IMR-90 (cell line): ENCODE data around the gene SPPL3. TPM values are rescaled to one million over a fixed set of nuclear protein-coding genes. Genes with fewer than 3 reads are reported as not detected.

Experiments
- ATAC-seq: fragments of 200-7000 bp; cut with Tn5 transposase; 2 replicates; pipeline ENCODE4 v1.9.1; 2020; ENCODE audit warnings: low read depth, mild to moderate bottlenecking, moderate library complexity
- BruUV-seq: library from RNA; stranded (reverse); fragments of 400-500 nt; replicated peaks from 2 replicates; lab custom pipeline; 2021; lab: Mats Ljungman, UMichigan
- CTCF ChIA-PET: fragments of 300-600 bp; formaldehyde crosslinking; extraction: SDS; loops from one replicate; lab custom pipeline; 2021; ENCODE audit warnings: antibody characterized with exemption; lab: Yijun Ruan, JAX
- POLR2A ChIA-PET: fragments of 300-600 bp; sonication (Branson Sonifier 250); formaldehyde crosslinking; loops from one replicate; lab custom pipeline; 2022; ENCODE audit warnings: antibody characterized with exemption; ENCODE audit not compliant: unreplicated experiment; lab: Charles Lee
- DNase-seq: peaks from one replicate; pipeline ENCODE4 v3.0.0; 2013
- H2AFZ ChIP-seq: replicated peaks from 2 replicates; pipeline ENCODE3; 2013; ENCODE audit warnings: low read length, mild to moderate bottlenecking; ENCODE audit not compliant: poor library complexity
- H2AK5ac ChIP-seq: 2 replicates; pipeline ENCODE4 v1.6.1; 2013; ENCODE audit warnings: low read depth, low read length, inconsistent platforms
- H2AK9ac ChIP-seq: replicated peaks from 2 replicates; pipeline ENCODE3; 2013; ENCODE audit warnings: mild to moderate bottlenecking, low read depth, low read length, moderate library complexity; ENCODE audit not compliant: poor library complexity
- H2BK120ac ChIP-seq: 2 replicates; pipeline ENCODE4 v1.6.1; 2013; ENCODE audit warnings: low read depth, low read length, inconsistent platforms
- H2BK15ac ChIP-seq: 3 replicates; pipeline ENCODE4 v1.6.1; 2013; ENCODE audit warnings: low read depth, low read length, inconsistent platforms
- H2BK20ac ChIP-seq: 2 replicates; pipeline ENCODE4 v1.6.1; 2013; ENCODE audit warnings: low read depth, mild to moderate bottlenecking, inconsistent platforms, low read length, moderate library complexity
- H2BK5ac ChIP-seq: 2 replicates; pipeline ENCODE4 v1.6.1; 2013; ENCODE audit warnings: mild to moderate bottlenecking, low read depth, low read length, inconsistent platforms; ENCODE audit not compliant: poor library complexity, severe bottlenecking
- H3K14ac ChIP-seq: replicated peaks from 2 replicates; pipeline ENCODE4 v1.6.1; 2013; ENCODE audit warnings: low read depth, low read length, inconsistent platforms
- H3K18ac ChIP-seq: 2 replicates; pipeline ENCODE4 v1.6.1; 2013; ENCODE audit warnings: low read depth, low read length, control low read depth
- H3K23ac ChIP-seq: 2 replicates; pipeline ENCODE4 v1.6.1; 2013; ENCODE audit warnings: low read depth, low read length, inconsistent platforms
- H3K27ac ChIP-seq: 2 replicates; pipeline ENCODE4 v1.5.1; 2013; ENCODE audit warnings: mild to moderate bottlenecking, control low read depth, low read length; ENCODE audit not compliant: insufficient read depth
- H3K27me3 ChIP-seq: 2 replicates; pipeline ENCODE4 v1.6.1; 2013; ENCODE audit warnings: low read length; ENCODE audit not compliant: control insufficient read depth, insufficient read depth
- H3K36me3 ChIP-seq: 2 replicates; pipeline ENCODE4 v1.6.1; 2013; ENCODE audit warnings: low read length, mixed read lengths; ENCODE audit not compliant: control insufficient read depth, insufficient read depth
- H3K4ac ChIP-seq: 2 replicates; pipeline ENCODE4 v1.6.1; 2013; ENCODE audit warnings: low read depth, low read length, inconsistent platforms
- H3K4me1 ChIP-seq: 2 replicates; pipeline ENCODE4 v1.6.1; 2013; ENCODE audit warnings: low read length, mixed read lengths; ENCODE audit not compliant: control insufficient read depth, insufficient read depth
- H3K4me2 ChIP-seq: 2 replicates; pipeline ENCODE4 v1.6.1; 2013; ENCODE audit warnings: low read depth, mild to moderate bottlenecking, control low read depth, low read length, moderate library complexity
- H3K4me3 ChIP-seq: 2 replicates; pipeline ENCODE4 v1.5.1; 2013; ENCODE audit warnings: low read depth, mild to moderate bottlenecking, control low read depth, low read length, moderate library complexity; ENCODE audit not compliant: insufficient read depth
- H3K56ac ChIP-seq: 2 replicates; pipeline ENCODE4 v1.6.1; 2013; ENCODE audit warnings: low read length, inconsistent platforms; ENCODE audit not compliant: insufficient read depth; ENCODE audit errors: extremely low read depth
- H3K79me1 ChIP-seq, 2 experiments: 2 replicates each; pipeline ENCODE4 v1.6.1; 2013; ENCODE audit warnings: low read length in 2 of 2, inconsistent platforms in 1 of 2, low read depth in 1 of 2
- H3K9ac ChIP-seq: 2 replicates; pipeline ENCODE4 v1.6.1; 2013; ENCODE audit warnings: low read depth, low read length, control low read depth
- H3K9me1 ChIP-seq: 2 replicates; pipeline ENCODE4 v1.6.1; 2013; ENCODE audit warnings: low read length, inconsistent platforms; ENCODE audit not compliant: insufficient read depth
- H3K9me3 ChIP-seq: 2 replicates; pipeline ENCODE4 v1.6.1; 2013; ENCODE audit warnings: low read length; ENCODE audit not compliant: control insufficient read depth, insufficient read depth
- H4K20me1 ChIP-seq: 2 replicates; pipeline ENCODE4 v1.6.1; 2013; ENCODE audit warnings: low read length, inconsistent platforms; ENCODE audit not compliant: insufficient read depth
- H4K5ac ChIP-seq: 2 replicates; pipeline ENCODE4 v1.6.1; 2013; ENCODE audit warnings: mild to moderate bottlenecking, low read depth, low read length, control low read depth
- H4K8ac ChIP-seq, 2 experiments: 2 replicates each; pipeline ENCODE4 v1.6.1; 2013; ENCODE audit warnings: low read depth in 2 of 2, low read length in 2 of 2, control low read depth in 1 of 2, inconsistent platforms in 1 of 2
- H4K91ac ChIP-seq: 2 replicates; pipeline ENCODE4 v1.6.1; 2013; ENCODE audit warnings: low read depth, low read length, inconsistent platforms; ENCODE audit not compliant: insufficient read depth
- BHLHE40 ChIP-seq: fragments of 150-350 bp; IDR thresholded peaks from 2 replicates; pipeline ENCODE4 v1.6.1; 2016; ENCODE audit warnings: mild to moderate bottlenecking, low read depth, low read length
- CHD1 ChIP-seq: IDR thresholded peaks from 2 replicates; pipeline ENCODE4 v1.6.1; 2012; ENCODE audit warnings: low read depth, low read length, improper control_type of control experiment
- FOS ChIP-seq: fragments of 150-350 bp; IDR thresholded peaks from 2 replicates; pipeline ENCODE4 v1.6.1; 2016; ENCODE audit warnings: low read depth, low read length
- MAZ ChIP-seq: IDR thresholded peaks from 2 replicates; pipeline ENCODE4 v1.6.1; 2012; ENCODE audit warnings: low read depth, mild to moderate bottlenecking, low read length, improper control_type of control experiment, moderate library complexity, borderline replicate concordance
- MXI1 ChIP-seq: IDR thresholded peaks from 2 replicates; pipeline ENCODE4 v1.6.1; 2012; ENCODE audit warnings: low read depth, mild to moderate bottlenecking, low read length, moderate library complexity, borderline replicate concordance
- NFE2L2 ChIP-seq: fragments of 150-350 bp; IDR thresholded peaks from 2 replicates; pipeline ENCODE4 v1.6.1; 2016; ENCODE audit warnings: low read depth, mild to moderate bottlenecking, low read length
- POLR2A ChIP-seq: IDR thresholded peaks from 2 replicates; pipeline ENCODE4 v1.6.1; 2012; ENCODE audit warnings: mild to moderate bottlenecking, low read depth, low read length
- RAD21 ChIP-seq: IDR thresholded peaks from 2 replicates; pipeline ENCODE4 v1.6.1; 2012; ENCODE audit warnings: low read length, improper control_type of control experiment
- RFX5 ChIP-seq: IDR thresholded peaks from 2 replicates; pipeline ENCODE4 v1.8.0; 2012; ENCODE audit warnings: low read depth, mild to moderate bottlenecking, low read length, moderate library complexity
- USF2 ChIP-seq: fragments of 150-350 bp; IDR thresholded peaks from 2 replicates; pipeline ENCODE4 v1.6.1; 2017; ENCODE audit warnings: mild to moderate bottlenecking, antibody characterized with exemption, low read length, low read depth
- WGBS, 2 experiments: methylation state at CpG; one replicate each; pipeline versions ENCODE4 v1.1.5 to v1.1.7; 2013; ENCODE audit warnings: missing lambda C conversion rate in 2 of 2; ENCODE audit not compliant: insufficient read length in 1 of 2; ENCODE audit errors: extremely low coverage in 2 of 2; 5-methylcytosine and 5-hydroxymethylcytosine counted together
- dilution Hi-C: fragments of 300-500 bp; cut with HindIII; formaldehyde crosslinking; loops from one replicate; pipeline ENCODE4 v1.14.3; 2018; ENCODE audit warnings: low sequenced_read_pairs; ENCODE audit not compliant: unreplicated experiment
- in situ Hi-C: fragments of 300-500 bp; cut with MboI; formaldehyde crosslinking; loops from 3 replicates; pipeline ENCODE4 v1.14.3; 2019; ENCODE audit warnings: low sequenced_read_pairs, inconsistent platforms, mixed read lengths
- intact Hi-C: fragments of 100-400 bp; cut with micrococcal nuclease; formaldehyde crosslinking; loops from 2 replicates; pipeline ENCODE4 v1.10.0; 2022
- polyA plus RNA-seq, 3 experiments: library from polyadenylated mRNA; depleted of rRNA; stranded (reverse); fragments of >200 nt; gene quantifications; 2 replicates each; pipeline ENCODE4 v1.2.3, GENCODE V29; 2012; ENCODE audit warnings: low replicate concordance in 1 of 3
- total RNA-seq: library from RNA; depleted of rRNA; stranded (reverse); fragments of >200 nt; gene quantifications from 2 replicates; pipeline ENCODE4 v1.2.3, GENCODE V29; 2012

SPPL3 gene
- total and polyA plus RNA-seq, 2 of the 4 experiments (the other 2 are of a cell fraction): 1.6 to 18.0 TPM

- Histone ChIP-seq H3K4ac (no peak overlapping the region), H3K9ac (no peak overlapping the region), H4K5ac (no peak overlapping the region), H2BK15ac (no peak overlapping the region), H3K23ac (no peak overlapping the region), H2BK5ac (no peak overlapping the region), H3K79me1 (peaks cover 19 to 49% of the 10 kb centered on the region in 2 experiments), H2BK120ac (no peak overlapping the region), H2AFZ (no peak overlapping the region), H3K14ac (no peak overlapping the region), H3K27ac (no peak overlapping the region), H3K36me3 (no peaks in the 10 kb centered on the region), H3K4me3 (no peak overlapping the region), H4K8ac (no peak overlapping the region), H3K27me3 (no peaks in the 10 kb centered on the region), H3K9me1 (peaks cover 9% of the 10 kb centered on the region), H2BK20ac (no peak overlapping the region), H3K56ac (no peak overlapping the region), H2AK9ac (no peak overlapping the region), H3K9me3 (no peaks in the 10 kb centered on the region), H3K4me1 (peaks cover 6% of the 10 kb centered on the region), H2AK5ac (no peak overlapping the region), H4K20me1 (peaks cover 40% of the 10 kb centered on the region), H3K18ac (no peak overlapping the region), H3K4me2 (no peak overlapping the region), H4K91ac (no peak overlapping the region)
- no peak for TF ChIP-seq POLR2A
- no peak for TF ChIP-seq BHLHE40
- TF ChIP-seq CHD1: no peak
- no peak for TF ChIP-seq RAD21
- no peak for TF ChIP-seq USF2
- no peak for TF ChIP-seq FOS
- TF ChIP-seq NFE2L2: no peak
- TF ChIP-seq MAZ: no peak
- TF ChIP-seq RFX5: no peak
- no peak for TF ChIP-seq MXI1
- ChIA-PET CTCF (interaction anchor here (1.2 to 2.2 kb wide), 2 partner anchors 11 to 14 kb away, joined by 3 to 6 read pairs; no protein-coding TSS in a partner anchor), POLR2A (no interaction called here)
- intact Hi-C loops: no loop called here
- DNase-seq (no peak), ATAC-seq (peak; percentile 38; the same call in 1 of the 2 replicates)
- in situ Hi-C loops: no loop called here
- no TSS peak for BruUV-seq
- WGBS, 2 experiments: no CpG with 5 or more reads among the region's 4 CpGs
- dilution Hi-C loops: no loop called here
These were observed 68.9 kb downstream of the SPPL3 start for GRCh38 chr12:120835304-120835612.
